Measurements from ENCODE around the gene S1PR4. TPM values are rescaled to one million over a fixed set of nuclear protein-coding genes. Genes with fewer than 3 reads are reported as not detected.
A peak's percentile ranks its signal among the peaks of the same experiment; 100 is the strongest.

S1PR4 gene
- total RNA-seq, 1 experiment from 2014 or later: not detected

GRCh38 chr19:3179739-3180293, 1.2 kb downstream of the S1PR4 start:
- H3K27me3 ChIP-seq (ENCODE audit: low read length): no peaks in the 10 kb centered on the region

DNA sequence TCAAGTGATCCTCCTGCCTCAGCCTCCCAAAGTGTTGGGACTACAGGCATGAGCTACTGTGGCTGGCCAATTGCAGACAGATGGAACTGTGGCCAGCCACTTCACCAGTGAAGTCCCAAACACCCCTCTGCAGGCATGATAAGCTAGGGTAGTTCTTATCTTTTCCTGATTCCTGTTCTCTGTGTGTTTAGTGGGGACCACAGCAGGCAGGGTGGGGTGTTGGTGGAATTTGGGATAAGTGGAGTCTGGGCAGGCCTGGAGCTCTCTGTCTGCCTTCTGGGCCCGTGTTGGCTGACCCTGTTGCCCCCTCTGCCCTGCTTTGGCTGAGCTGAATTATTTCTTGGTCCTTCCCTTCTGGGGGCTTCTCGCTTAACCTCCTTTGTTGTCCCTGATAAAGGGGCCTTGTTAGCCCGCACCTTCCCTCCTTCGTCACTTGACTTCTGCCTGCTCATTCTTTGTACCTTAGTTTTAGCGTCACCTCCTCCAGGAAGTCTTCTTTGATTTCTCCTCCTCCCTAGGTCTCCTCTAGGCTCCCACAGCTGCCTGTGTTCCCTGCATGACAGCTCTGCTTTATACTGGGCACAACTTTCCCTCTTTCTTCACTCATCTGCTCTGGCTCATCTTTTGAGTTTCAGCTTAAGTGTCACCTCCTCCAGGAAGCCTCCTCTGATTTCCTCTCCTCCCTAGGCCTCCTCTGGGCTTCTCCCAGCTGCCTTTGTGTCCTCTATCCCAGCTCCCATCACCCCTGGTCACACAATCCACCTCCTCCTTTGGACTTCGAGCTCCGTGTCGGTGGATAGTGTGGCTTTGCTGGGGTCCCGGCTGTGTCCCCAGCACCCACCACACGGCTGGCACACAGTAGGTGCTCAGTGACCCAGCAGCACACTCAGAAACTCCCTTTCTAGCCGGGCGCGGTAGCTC, 5.4 kb downstream of the S1PR4 start:
- Histone ChIP-seq H3K4me2 (ENCODE audit: low read depth, low read length, poor library complexity, severe bottlenecking) (no peak overlapping the region), H2AFZ (ENCODE audit: low read length) (no peak overlapping the region), H3K79me2 (ENCODE audit: low read length) (peaks cover 32% of the 10 kb centered on the region)

More at GRCh38 chr19:3179739-3180293, 1.2 kb downstream of the S1PR4 start:
- H2AFZ ChIP-seq (ENCODE audit: low read length): no peak overlapping the region; the same call in 1 of the 2 replicates
- H3K4me1 ChIP-seq (ENCODE audit: low read length): peaks cover 24% of the 10 kb centered on the region
- H3K4me2 ChIP-seq (ENCODE audit: low read depth, low read length, poor library complexity, severe bottlenecking): peak overlapping the region; percentile 88
- H4K20me1 ChIP-seq (ENCODE audit: insufficient read depth, low read depth, low read length): no peaks in the 10 kb centered on the region
- H3K9me3 ChIP-seq (ENCODE audit: low read length): no peaks in the 10 kb centered on the region; the same call in 1 of the 2 replicates
- no peaks in the 10 kb centered on the region for H3K36me3 ChIP-seq (ENCODE audit: insufficient read depth, low read length)
- peak overlapping the region; percentile 66 for H3K9ac ChIP-seq (ENCODE audit: low read length)
- no peaks in the 10 kb centered on the region for H3K9me2 ChIP-seq (replicated peaks; ENCODE audit: insufficient read depth, low read length)
- no peak for DNase-seq
- no peaks in the 10 kb centered on the region for H3K79me2 ChIP-seq (ENCODE audit: low read length)
- H3K4me3 ChIP-seq (ENCODE audit: low read length): peak overlapping the region; percentile 64; the same call in 1 of the 2 replicates
- H3K27ac ChIP-seq (ENCODE audit: low read length): no peak overlapping the region

DNA sequence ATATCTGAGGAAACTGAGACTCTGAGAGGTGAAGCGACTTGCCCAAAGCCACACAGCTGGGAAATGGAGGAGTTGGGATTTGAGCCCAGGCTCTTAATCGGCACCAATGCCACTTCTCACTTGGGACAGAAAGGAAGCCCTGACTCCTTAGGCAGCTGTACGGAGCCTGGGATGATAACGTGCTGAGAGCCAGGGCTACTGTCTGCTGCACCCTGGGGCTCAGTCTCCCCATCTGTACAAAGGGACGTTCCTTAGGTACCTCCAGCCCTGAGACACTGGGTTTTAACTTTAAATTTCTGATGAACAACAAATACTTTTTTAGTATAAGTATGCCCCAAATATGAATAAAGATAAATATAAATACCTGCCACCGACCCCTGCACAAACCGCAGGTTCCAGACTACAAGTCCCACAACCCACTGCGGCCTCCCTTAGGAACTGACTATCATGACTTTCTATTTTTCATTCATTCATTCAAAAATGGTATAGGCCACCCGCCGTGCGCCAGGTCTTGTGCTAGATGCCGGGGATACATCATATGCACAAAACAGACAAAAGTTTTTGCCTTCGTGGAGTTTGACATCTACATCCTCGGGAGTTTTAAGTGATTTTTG, 6.4 kb downstream of the S1PR4 start:
- no peaks in the 10 kb centered on the region for H3K9me2 ChIP-seq (replicated peaks; ENCODE audit: insufficient read depth, low read length)
- H3K36me3 ChIP-seq (ENCODE audit: insufficient read depth, low read length): no peaks in the 10 kb centered on the region
- H3K4me1 ChIP-seq (ENCODE audit: low read length): peaks cover 33% of the 10 kb centered on the region
- no peaks in the 10 kb centered on the region for H3K27me3 ChIP-seq (ENCODE audit: low read length)
- H3K4me3 ChIP-seq (ENCODE audit: low read length): peak overlapping the region; percentile 99
- peak overlapping the region; percentile 97 for H3K4me2 ChIP-seq (ENCODE audit: low read depth, low read length, poor library complexity, severe bottlenecking)
- no peak for DNase-seq
- peak overlapping the region; percentile 84 for H2AFZ ChIP-seq (ENCODE audit: low read length)
- no peaks in the 10 kb centered on the region for H3K9me3 ChIP-seq (ENCODE audit: low read length)
- peaks cover 39% of the 10 kb centered on the region for H4K20me1 ChIP-seq (ENCODE audit: insufficient read depth, low read depth, low read length)
- H3K27ac ChIP-seq (ENCODE audit: low read length): no peak overlapping the region
- peaks cover 42% of the 10 kb centered on the region for H3K79me2 ChIP-seq (ENCODE audit: low read length)
- peak overlapping the region; percentile 98; the same call in 1 of the 2 replicates for H3K9ac ChIP-seq (ENCODE audit: low read length)

More for the DNA sequence above, 5.4 kb downstream of the S1PR4 start:
- no peak for DNase-seq
- Histone ChIP-seq H4K20me1 (ENCODE audit: insufficient read depth, low read depth, low read length) (peaks cover 30% of the 10 kb centered on the region; the same call in 1 of the 2 replicates), H3K9ac (ENCODE audit: low read length) (no peak overlapping the region), H3K27ac (ENCODE audit: low read length) (no peak overlapping the region), H3K9me2 (replicated peaks; ENCODE audit: insufficient read depth, low read length) (no peaks in the 10 kb centered on the region), H3K9me3 (ENCODE audit: low read length) (no peaks in the 10 kb centered on the region), H3K4me3 (ENCODE audit: low read length) (no peak overlapping the region), H3K4me1 (ENCODE audit: low read length) (peaks cover 39% of the 10 kb centered on the region), H3K27me3 (ENCODE audit: low read length) (no peaks in the 10 kb centered on the region), H3K36me3 (ENCODE audit: insufficient read depth, low read length) (no peaks in the 10 kb centered on the region)

- Histone ChIP-seq H3K27me3 (ENCODE audit: low read length) (no peaks in the 10 kb centered on the region), H3K4me2 (ENCODE audit: low read depth, low read length, poor library complexity, severe bottlenecking) (peak within 1 kb of the TSS; percentile 97), H3K36me3 (ENCODE audit: insufficient read depth, low read length) (no peaks in the 10 kb centered on the region), H3K9ac (ENCODE audit: low read length) (peak within 1 kb of the TSS; percentile 98), H3K9me2 (replicated peaks; ENCODE audit: insufficient read depth, low read length) (no peaks in the 10 kb centered on the region), H3K27ac (ENCODE audit: low read length) (peak within 1 kb of the TSS; percentile 75), H2AFZ (ENCODE audit: low read length) (peak within 1 kb of the TSS; percentile 84), H4K20me1 (ENCODE audit: insufficient read depth, low read depth, low read length) (peaks cover 43% of the 10 kb centered on the region), H3K4me3 (ENCODE audit: low read length) (peak within 1 kb of the TSS; percentile 99), H3K9me3 (ENCODE audit: low read length) (no peaks in the 10 kb centered on the region), H3K79me2 (ENCODE audit: low read length) (peaks cover 48% of the 10 kb centered on the region), H3K4me1 (ENCODE audit: low read length) (peaks cover 27% of the 10 kb centered on the region)
- DNase-seq: peak; percentile 97
Observed at GRCh38 chr19:3185461-3186159, 7.0 kb downstream of the S1PR4 start, which contains the start of gene NCLN. Gene NCLN, plus strand, starts transcription at chr19:3185930. Its CDS starts 101 bp downstream, at chr19:3186031.

GRCh38 chr19:3186160-3186688, 7.7 kb downstream of the S1PR4 start:
- peaks cover 20% of the 10 kb centered on the region for H3K4me1 ChIP-seq (ENCODE audit: low read length)
- DNase-seq: peak; percentile 61
- peak overlapping the region; percentile 98 for H3K9ac ChIP-seq (ENCODE audit: low read length)
- H3K9me3 ChIP-seq (ENCODE audit: low read length): no peaks in the 10 kb centered on the region
- peak overlapping the region; percentile 97 for H3K4me2 ChIP-seq (ENCODE audit: low read depth, low read length, poor library complexity, severe bottlenecking)
- H4K20me1 ChIP-seq (ENCODE audit: insufficient read depth, low read depth, low read length): peaks cover 43% of the 10 kb centered on the region
- H3K79me2 ChIP-seq (ENCODE audit: low read length): peaks cover 54% of the 10 kb centered on the region
- H3K36me3 ChIP-seq (ENCODE audit: insufficient read depth, low read length): no peaks in the 10 kb centered on the region
- no peak overlapping the region for H3K27ac ChIP-seq (ENCODE audit: low read length)
- peak overlapping the region; percentile 56 for H2AFZ ChIP-seq (ENCODE audit: low read length)
- H3K27me3 ChIP-seq (ENCODE audit: low read length): no peaks in the 10 kb centered on the region
- peak overlapping the region; percentile 99 for H3K4me3 ChIP-seq (ENCODE audit: low read length)
- no peaks in the 10 kb centered on the region for H3K9me2 ChIP-seq (replicated peaks; ENCODE audit: insufficient read depth, low read length)

DNA sequence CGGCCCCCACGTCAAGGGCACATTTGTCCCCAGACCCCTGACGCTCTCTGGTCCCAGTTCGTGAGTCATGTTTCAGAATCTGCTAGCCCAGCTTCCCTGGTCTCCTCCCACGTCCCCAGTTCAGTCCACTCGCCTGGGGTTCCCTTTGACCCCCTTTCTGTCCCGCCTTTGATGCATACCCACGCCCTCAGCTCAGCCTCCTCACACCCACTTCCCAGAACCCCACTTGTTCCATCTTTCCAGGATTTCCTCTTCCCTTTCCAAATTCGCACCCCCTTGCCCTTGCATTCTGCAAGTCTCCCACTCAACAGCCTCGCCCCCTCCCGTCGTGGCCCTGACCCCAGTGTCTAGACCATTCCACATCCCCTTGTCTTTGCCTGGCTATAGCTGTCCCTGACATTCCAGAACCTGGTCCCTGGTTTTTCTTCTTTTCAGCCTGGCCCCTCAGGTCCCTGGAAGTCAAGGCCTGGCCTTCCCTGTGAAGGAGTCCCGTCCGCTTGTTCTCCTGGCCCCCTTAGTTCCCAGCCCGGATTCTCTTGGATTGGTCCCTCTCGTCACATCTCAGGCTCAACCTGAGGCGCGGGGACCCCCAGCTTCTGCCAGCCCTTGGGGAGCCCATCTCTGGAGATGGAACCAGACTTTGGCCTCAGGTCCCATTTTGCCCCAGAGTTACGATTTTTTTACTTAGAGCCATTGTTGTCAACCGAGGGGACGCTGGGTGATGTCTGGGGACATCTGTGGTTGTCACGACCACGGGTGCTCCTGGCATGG, 8.5 kb downstream of the S1PR4 start:
- no peaks in the 10 kb centered on the region for H3K27me3 ChIP-seq (ENCODE audit: low read length)
- H2AFZ ChIP-seq (ENCODE audit: low read length): no peak overlapping the region
- peak overlapping the region; percentile 98 for H3K9ac ChIP-seq (ENCODE audit: low read length)
- DNase-seq: no peak
- H3K4me1 ChIP-seq (ENCODE audit: low read length): peaks cover 16% of the 10 kb centered on the region
- peaks cover 46% of the 10 kb centered on the region for H4K20me1 ChIP-seq (ENCODE audit: insufficient read depth, low read depth, low read length)
- H3K4me2 ChIP-seq (ENCODE audit: low read depth, low read length, poor library complexity, severe bottlenecking): peak overlapping the region; percentile 97
- no peaks in the 10 kb centered on the region for H3K9me2 ChIP-seq (replicated peaks; ENCODE audit: insufficient read depth, low read length)
- H3K4me3 ChIP-seq (ENCODE audit: low read length): peak overlapping the region; percentile 99
- H3K27ac ChIP-seq (ENCODE audit: low read length): no peak overlapping the region
- no peaks in the 10 kb centered on the region for H3K36me3 ChIP-seq (ENCODE audit: insufficient read depth, low read length)
- peaks cover 59% of the 10 kb centered on the region for H3K79me2 ChIP-seq (ENCODE audit: low read length)
- H3K9me3 ChIP-seq (ENCODE audit: low read length): no peaks in the 10 kb centered on the region

All from Karpas-422 (cell line).